ENCODE results near the gene KRT20.
"Not testable (repeated sequence)": the region's sequence is repeated elsewhere in the genome, so short reads cannot be mapped to it uniquely, and the experiment has no call there.

The KRT20 gene

GRCh38 chr17:40858667-40859066, 26.4 kb downstream of the KRT20 start:
- H2AFZ ChIP-seq (ENCODE audit: low read depth, low read length); H3K36me3 ChIP-seq (ENCODE audit: insufficient read depth, low read length); H3K4me3 ChIP-seq (ENCODE audit: low read length); H3K27me3 ChIP-seq (ENCODE audit: insufficient read depth, low read length); H3K4me1 ChIP-seq (ENCODE audit: insufficient read depth, low read length); H3K9me3 ChIP-seq (ENCODE audit: low read length): not testable (repeated sequence)

- H3K9me3 ChIP-seq (ENCODE audit: low read length): no peaks in the 10 kb centered on the region
- H3K36me3 ChIP-seq (ENCODE audit: insufficient read depth, low read length): no peaks in the 10 kb centered on the region
- H3K4me1 ChIP-seq (ENCODE audit: insufficient read depth, low read length): no peaks in the 10 kb centered on the region
- peaks cover 5% of the 10 kb centered on the region for H3K27me3 ChIP-seq (ENCODE audit: insufficient read depth, low read length)
- H3K4me3 ChIP-seq (ENCODE audit: low read length): no peak overlapping the region
- H2AFZ ChIP-seq (ENCODE audit: low read depth, low read length): no peak overlapping the region
Measured at GRCh38 chr17:40857535-40857934, 27.5 kb downstream of the KRT20 start.

GRCh38 chr17:40854175-40854814, 30.7 kb downstream of the KRT20 start:
- Histone ChIP-seq H3K4me1 (ENCODE audit: insufficient read depth, low read length) (no peaks in the 10 kb centered on the region), H3K4me3 (ENCODE audit: low read length) (no peak overlapping the region), H3K9me3 (ENCODE audit: low read length) (no peaks in the 10 kb centered on the region), H2AFZ (ENCODE audit: low read depth, low read length) (no peak overlapping the region), H3K36me3 (ENCODE audit: insufficient read depth, low read length) (no peaks in the 10 kb centered on the region), H3K27me3 (ENCODE audit: insufficient read depth, low read length) (no peaks in the 10 kb centered on the region)

- Histone ChIP-seq H2AFZ (ENCODE audit: low read depth, low read length) (no peak overlapping the region), H3K4me3 (ENCODE audit: low read length) (no peak overlapping the region), H3K9me3 (ENCODE audit: low read length) (no peaks in the 10 kb centered on the region), H3K27me3 (ENCODE audit: insufficient read depth, low read length) (no peaks in the 10 kb centered on the region), H3K4me1 (ENCODE audit: insufficient read depth, low read length) (no peaks in the 10 kb centered on the region), H3K36me3 (ENCODE audit: insufficient read depth, low read length) (no peaks in the 10 kb centered on the region)
Measured at GRCh38 chr17:40852364-40852763, 32.7 kb downstream of the KRT20 start.

GRCh38 chr17:40850293-40850972, 34.6 kb downstream of the KRT20 start:
- H3K4me1 ChIP-seq (ENCODE audit: insufficient read depth, low read length): no peaks in the 10 kb centered on the region
- no peaks in the 10 kb centered on the region for H3K27me3 ChIP-seq (ENCODE audit: insufficient read depth, low read length)
- no peaks in the 10 kb centered on the region for H3K36me3 ChIP-seq (ENCODE audit: insufficient read depth, low read length)
- H3K4me3 ChIP-seq (ENCODE audit: low read length): no peak overlapping the region
- H3K9me3 ChIP-seq (ENCODE audit: low read length): no peaks in the 10 kb centered on the region
- no peak overlapping the region for H2AFZ ChIP-seq (ENCODE audit: low read depth, low read length)

- H3K4me3 ChIP-seq (ENCODE audit: low read length): no peak overlapping the region
Measured at GRCh38 chr17:40849723-40850122, 35.3 kb downstream of the KRT20 start.

GRCh38 chr17:40848583-40849235, 36.3 kb downstream of the KRT20 start:
- Histone ChIP-seq H3K27me3 (ENCODE audit: insufficient read depth, low read length) (no peaks in the 10 kb centered on the region), H3K9me3 (ENCODE audit: low read length) (no peaks in the 10 kb centered on the region), H3K4me1 (ENCODE audit: insufficient read depth, low read length) (no peaks in the 10 kb centered on the region), H3K36me3 (ENCODE audit: insufficient read depth, low read length) (no peaks in the 10 kb centered on the region), H2AFZ (ENCODE audit: low read depth, low read length) (no peak overlapping the region), H3K4me3 (ENCODE audit: low read length) (no peak overlapping the region)

More at GRCh38 chr17:40849723-40850122, 35.3 kb downstream of the KRT20 start:
- H3K4me1 ChIP-seq (ENCODE audit: insufficient read depth, low read length): no peaks in the 10 kb centered on the region
- H3K27me3 ChIP-seq (ENCODE audit: insufficient read depth, low read length): no peaks in the 10 kb centered on the region
- no peaks in the 10 kb centered on the region for H3K36me3 ChIP-seq (ENCODE audit: insufficient read depth, low read length)
- H2AFZ ChIP-seq (ENCODE audit: low read depth, low read length): no peak overlapping the region
- no peaks in the 10 kb centered on the region for H3K9me3 ChIP-seq (ENCODE audit: low read length)

GRCh38 chr17:40846515-40847144, 38.4 kb downstream of the KRT20 start:
- H3K36me3 ChIP-seq (ENCODE audit: insufficient read depth, low read length): no peaks in the 10 kb centered on the region
- no peak overlapping the region for H2AFZ ChIP-seq (ENCODE audit: low read depth, low read length)
- no peaks in the 10 kb centered on the region for H3K4me1 ChIP-seq (ENCODE audit: insufficient read depth, low read length)
- no peaks in the 10 kb centered on the region for H3K9me3 ChIP-seq (ENCODE audit: low read length)
- no peaks in the 10 kb centered on the region for H3K27me3 ChIP-seq (ENCODE audit: insufficient read depth, low read length)
- H3K4me3 ChIP-seq (ENCODE audit: low read length): no peak overlapping the region

GRCh38 chr17:40844671-40845107, 40.4 kb downstream of the KRT20 start:
- Histone ChIP-seq H3K9me3 (ENCODE audit: low read length) (no peaks in the 10 kb centered on the region), H2AFZ (ENCODE audit: low read depth, low read length) (no peak overlapping the region), H3K36me3 (ENCODE audit: insufficient read depth, low read length) (no peaks in the 10 kb centered on the region), H3K4me1 (ENCODE audit: insufficient read depth, low read length) (no peaks in the 10 kb centered on the region), H3K4me3 (ENCODE audit: low read length) (no peak overlapping the region), H3K27me3 (ENCODE audit: insufficient read depth, low read length) (no peaks in the 10 kb centered on the region)

GRCh38 chr17:40843242-40843641, 41.8 kb downstream of the KRT20 start:
- no peaks in the 10 kb centered on the region for H3K27me3 ChIP-seq (ENCODE audit: insufficient read depth, low read length)
- no peak overlapping the region for H2AFZ ChIP-seq (ENCODE audit: low read depth, low read length)
- no peaks in the 10 kb centered on the region for H3K36me3 ChIP-seq (ENCODE audit: insufficient read depth, low read length)
- no peak overlapping the region for H3K4me3 ChIP-seq (ENCODE audit: low read length)
- H3K9me3 ChIP-seq (ENCODE audit: low read length): no peaks in the 10 kb centered on the region
- no peaks in the 10 kb centered on the region for H3K4me1 ChIP-seq (ENCODE audit: insufficient read depth, low read length)

- Histone ChIP-seq H3K4me1 (ENCODE audit: insufficient read depth, low read length) (no peaks in the 10 kb centered on the region), H3K4me3 (ENCODE audit: low read length) (no peak overlapping the region), H2AFZ (ENCODE audit: low read depth, low read length) (no peak overlapping the region), H3K9me3 (ENCODE audit: low read length) (no peaks in the 10 kb centered on the region), H3K27me3 (ENCODE audit: insufficient read depth, low read length) (no peaks in the 10 kb centered on the region), H3K36me3 (ENCODE audit: insufficient read depth, low read length) (no peaks in the 10 kb centered on the region)
Measured at GRCh38 chr17:40841246-40841645, 43.8 kb downstream of the KRT20 start.

GRCh38 chr17:40839194-40839593, 45.8 kb downstream of the KRT20 start:
- Histone ChIP-seq H3K4me1 (ENCODE audit: insufficient read depth, low read length) (no peaks in the 10 kb centered on the region), H3K4me3 (ENCODE audit: low read length) (no peak overlapping the region), H3K9me3 (ENCODE audit: low read length) (no peaks in the 10 kb centered on the region), H2AFZ (ENCODE audit: low read depth, low read length) (no peak overlapping the region), H3K27me3 (ENCODE audit: insufficient read depth, low read length) (no peaks in the 10 kb centered on the region), H3K36me3 (ENCODE audit: insufficient read depth, low read length) (peaks cover 10% of the 10 kb centered on the region)

GRCh38 chr17:40836020-40836419, 49.0 kb downstream of the KRT20 start:
- H3K36me3 ChIP-seq (ENCODE audit: insufficient read depth, low read length): peaks cover 10% of the 10 kb centered on the region
- no peaks in the 10 kb centered on the region for H3K4me1 ChIP-seq (ENCODE audit: insufficient read depth, low read length)
- H3K27me3 ChIP-seq (ENCODE audit: insufficient read depth, low read length): no peaks in the 10 kb centered on the region
- no peak overlapping the region for H3K4me3 ChIP-seq (ENCODE audit: low read length)
- H3K9me3 ChIP-seq (ENCODE audit: low read length): no peaks in the 10 kb centered on the region
- no peak overlapping the region for H2AFZ ChIP-seq (ENCODE audit: low read depth, low read length)

All from neuron (in vitro differentiated cells).